NCI-H446 treated with DMSO at 0.1 percent for 48 hours (cell line): Measurements from ENCODE around the gene SYNE1.

Source experiments
- DNase-seq: peaks from one replicate; lab custom pipeline; 2025; lab: John Stamatoyannopoulos, UW

The SYNE1 gene

DNA sequence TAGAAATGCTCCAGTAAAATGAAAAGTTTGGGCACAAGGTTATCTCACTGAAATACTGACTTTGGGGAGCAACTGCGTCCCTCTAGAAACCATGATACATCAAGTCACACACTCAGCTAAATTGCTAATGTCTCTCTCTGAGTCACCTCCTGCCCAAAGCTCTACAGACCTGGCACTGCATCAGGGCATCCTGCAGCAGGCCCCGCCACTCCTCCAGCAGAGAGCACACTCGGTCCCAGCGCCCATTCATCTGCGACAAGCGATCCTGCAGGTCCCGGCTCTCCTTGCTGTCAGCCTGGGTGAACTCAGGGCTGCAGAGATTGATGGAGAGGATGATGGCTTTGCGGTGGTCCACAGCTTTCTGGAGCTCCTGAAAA lies 500.7 kb downstream of the SYNE1 start:
- no peak for DNase-seq

DNA sequence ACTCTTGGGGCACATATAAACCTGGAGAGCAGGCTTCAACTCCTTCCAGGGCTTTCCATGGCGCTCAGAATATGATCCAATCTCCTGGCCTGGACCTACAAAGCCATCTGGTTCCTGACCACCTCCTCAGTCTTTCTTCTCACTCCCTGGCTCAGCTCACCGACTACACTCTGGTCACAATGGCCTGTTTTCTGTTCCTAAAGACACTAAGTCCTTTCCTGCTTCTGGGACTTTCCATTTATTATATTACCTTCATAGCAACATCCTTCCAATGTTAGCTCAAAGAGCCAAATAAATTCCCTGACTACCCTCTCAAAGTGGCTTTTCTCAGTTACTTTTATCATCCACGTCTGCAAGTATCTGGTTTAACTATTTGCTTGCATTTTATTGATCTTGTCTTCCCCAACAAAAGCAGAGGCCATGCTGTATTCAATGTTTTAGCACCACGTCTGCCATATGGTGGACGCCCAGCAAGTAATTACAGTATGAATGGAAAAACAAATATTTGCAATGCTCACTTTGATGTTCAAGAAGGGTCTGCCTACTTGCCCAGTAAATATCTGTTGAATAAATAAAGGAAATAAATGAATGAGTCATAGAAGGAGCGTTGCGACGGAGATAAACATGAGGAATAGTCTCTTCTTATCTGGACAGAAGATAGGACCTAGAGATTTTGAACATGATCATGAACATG lies 501.3 kb downstream of the SYNE1 start:
- no peak for DNase-seq

- DNase-seq: no peak
Measured at GRCh38 chr6:152130441-152130840, 506.7 kb downstream of the SYNE1 start.

GRCh38 chr6:152129691-152130151 lies 507.4 kb downstream of the SYNE1 start:
- no peak for DNase-seq

GRCh38 chr6:152127432-152128165 lies 509.6 kb downstream of the SYNE1 start:
- DNase-seq: no peak

GRCh38 chr6:152124429-152125074 lies 512.6 kb downstream of the SYNE1 start:
- peak; percentile 18 for DNase-seq

DNA sequence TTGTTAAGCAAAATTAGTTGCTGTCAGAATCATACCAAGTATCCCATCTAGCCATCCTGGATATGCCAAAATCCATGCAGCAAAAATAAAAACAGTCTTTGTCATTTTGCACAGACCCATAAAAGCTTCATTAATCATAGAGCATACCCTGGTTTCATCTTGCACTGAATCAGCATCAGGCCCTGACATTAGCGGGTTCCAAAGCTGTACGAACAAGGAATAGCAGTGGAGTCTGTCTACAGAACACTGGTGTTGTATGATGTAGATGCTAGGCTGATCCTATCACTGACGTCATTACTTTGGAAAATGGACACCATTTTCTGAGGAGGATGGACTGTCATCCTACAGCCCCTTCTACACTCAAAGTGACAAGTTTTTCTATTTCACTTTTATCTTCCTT lies 514.1 kb downstream of the SYNE1 start:
- DNase-seq: no peak

DNA sequence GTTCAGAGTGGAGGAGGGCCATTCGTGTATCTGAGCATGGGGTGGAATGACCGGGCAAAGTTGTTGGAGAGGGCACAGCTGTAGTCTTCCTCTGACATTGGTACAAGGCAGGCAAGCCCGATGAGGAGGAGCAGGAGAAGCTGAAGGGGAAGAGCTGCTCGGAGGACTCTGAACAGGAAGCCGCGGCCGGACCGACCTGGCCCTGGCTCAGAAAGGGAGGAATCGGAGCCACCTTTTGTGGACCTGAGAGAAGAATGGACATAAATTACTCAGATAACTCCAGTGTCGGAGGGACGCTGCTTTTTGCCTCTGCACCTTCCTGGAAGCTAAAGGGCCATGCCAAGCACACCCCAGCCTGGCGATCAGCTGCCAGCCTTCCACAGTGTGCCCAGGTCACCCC lies 514.7 kb downstream of the SYNE1 start:
- no peak for DNase-seq

DNA sequence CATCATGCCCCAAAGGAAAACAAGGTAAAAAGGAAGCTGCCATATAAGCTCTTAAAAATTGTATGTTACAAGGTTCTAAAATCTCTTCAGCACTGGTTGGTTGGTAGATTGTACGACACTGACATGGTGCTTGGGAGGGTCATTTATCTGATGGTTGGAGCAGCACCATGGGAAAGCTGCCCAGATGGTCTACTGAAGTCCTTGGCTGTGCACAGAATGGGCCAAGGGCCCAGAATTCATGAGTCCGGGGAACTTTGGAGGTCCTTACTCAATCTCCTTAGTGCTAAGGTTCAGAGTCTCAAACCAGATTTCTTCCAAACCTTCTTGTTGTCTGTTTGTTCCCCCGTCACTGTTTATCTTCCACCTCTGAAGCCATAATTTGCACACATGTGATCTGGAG lies 515.3 kb downstream of the SYNE1 start:
- no peak for DNase-seq

GRCh38 chr6:152119831-152120230 lies 517.3 kb downstream of the SYNE1 start:
- no peak for DNase-seq

DNA sequence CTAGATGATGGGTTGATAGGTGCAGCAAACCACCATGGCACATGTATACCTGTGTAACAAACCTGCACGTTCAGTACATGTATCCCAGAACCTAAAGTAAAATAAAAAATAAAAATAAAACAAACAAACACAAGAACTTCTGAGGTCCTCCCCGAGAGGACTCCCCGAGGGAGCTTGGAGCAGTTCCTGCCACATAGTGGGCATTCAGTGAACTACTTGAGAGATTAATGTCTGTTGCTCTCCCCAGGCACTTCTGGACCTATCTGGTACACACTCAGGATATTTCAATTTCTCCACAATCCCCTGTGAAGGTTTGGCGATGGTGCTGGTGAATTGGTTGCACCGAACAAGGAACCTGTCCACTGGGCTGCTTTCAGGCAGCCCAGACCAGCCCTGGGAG lies 518.5 kb downstream of the SYNE1 start:
- no peak for DNase-seq

DNA sequence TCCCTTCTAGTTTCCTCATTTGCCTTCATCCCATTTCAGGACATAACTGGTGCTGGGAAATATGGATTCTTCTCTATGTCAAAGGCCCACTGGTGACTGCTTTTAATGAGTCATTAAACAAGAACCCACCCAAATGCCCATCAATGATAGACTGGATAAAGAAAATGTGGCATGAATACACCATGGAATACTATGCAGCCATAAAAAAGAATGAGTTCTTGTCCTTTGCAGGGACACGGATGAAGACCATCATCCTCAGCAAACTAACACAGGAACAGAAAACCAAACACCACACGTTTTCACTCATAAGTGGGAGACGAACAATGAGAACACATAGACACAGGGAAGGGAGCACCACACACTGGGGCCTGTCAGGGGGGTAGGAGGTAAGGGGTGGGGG lies 518.9 kb downstream of the SYNE1 start:
- DNase-seq: no peak

- no peak for DNase-seq
Measured at GRCh38 chr6:152117156-152118133, 519.7 kb downstream of the SYNE1 start.

- DNase-seq: no peak
Measured at GRCh38 chr6:152112491-152113261, 524.5 kb downstream of the SYNE1 start.

GRCh38 chr6:152110886-152111820 lies 526.0 kb downstream of the SYNE1 start:
- DNase-seq: no peak

DNA sequence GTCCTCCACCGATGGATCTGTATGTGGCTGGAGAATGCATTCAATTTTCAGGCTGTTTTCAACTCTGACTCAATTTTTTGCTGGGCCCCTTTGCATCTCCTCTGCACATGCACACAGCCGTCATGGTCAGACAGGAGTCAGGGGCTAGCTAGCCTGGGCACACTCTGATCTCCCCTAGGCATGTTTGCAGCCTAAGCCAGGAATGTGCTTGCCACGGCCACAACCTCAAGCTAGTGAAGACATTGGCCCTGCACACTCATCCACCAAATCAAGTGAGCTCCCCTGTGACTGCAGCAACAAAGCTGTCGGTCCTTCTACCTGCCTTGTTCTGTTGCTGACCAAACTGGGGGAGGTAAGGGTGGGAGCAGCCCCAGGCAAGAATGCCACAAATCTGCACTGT lies 529.2 kb downstream of the SYNE1 start:
- no peak for DNase-seq

DNA sequence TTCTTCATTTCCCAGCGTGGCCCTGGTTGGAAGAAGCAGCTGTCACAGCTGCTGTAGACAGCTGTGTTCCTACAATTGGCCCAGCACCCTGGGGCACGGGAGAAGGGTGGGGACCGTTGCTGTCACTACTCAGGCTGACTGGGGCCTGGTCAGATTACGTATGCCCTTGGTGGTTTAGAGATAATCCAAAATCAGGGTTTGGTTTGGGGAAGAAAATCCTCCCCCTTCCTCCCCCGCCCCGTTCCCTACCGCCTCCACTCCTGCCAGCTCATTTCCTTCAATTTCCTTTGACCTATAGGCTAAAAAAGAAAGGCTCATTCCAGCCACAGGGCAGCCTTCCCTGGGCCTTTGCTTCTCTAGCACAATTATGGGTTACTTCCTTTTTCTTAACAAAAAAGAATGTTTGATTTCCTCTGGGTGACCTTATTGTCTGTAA lies 537.0 kb downstream of the SYNE1 start:
- DNase-seq: no peak

DNA sequence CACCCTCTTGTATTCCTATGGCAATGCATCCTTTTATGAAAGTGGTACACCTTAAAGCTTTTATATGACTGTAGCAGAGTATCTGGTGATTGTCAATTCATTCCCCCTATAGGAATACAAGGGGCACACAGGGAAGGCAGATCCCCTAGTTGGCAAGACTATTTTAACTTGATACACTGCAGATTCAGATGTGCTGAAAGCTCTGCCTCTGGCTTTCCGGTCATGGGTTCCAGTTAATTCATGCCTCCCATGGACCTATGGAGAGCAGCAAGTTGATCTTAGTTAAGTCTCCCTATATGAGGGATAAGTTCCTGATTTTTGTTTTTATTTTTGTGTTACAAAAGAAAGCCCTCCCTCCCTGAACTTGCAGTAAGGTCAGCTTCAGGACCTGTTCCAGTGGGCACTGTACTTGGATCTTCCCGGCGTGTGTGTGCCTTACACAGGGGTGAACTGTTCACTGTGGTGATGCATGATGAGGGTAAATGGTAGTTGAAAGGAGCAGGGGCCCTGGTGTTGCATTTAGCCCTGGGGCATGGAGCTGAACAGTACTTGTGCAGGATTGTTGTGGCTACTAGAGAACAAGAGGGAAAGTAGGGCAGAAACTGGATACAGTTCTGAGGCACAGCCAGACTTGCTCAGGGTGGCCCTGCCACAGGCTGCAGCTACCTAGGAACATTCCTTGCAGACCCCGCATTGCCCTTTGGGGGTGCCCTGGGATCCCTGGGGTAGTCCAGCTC lies 537.5 kb downstream of the SYNE1 start:
- no peak for DNase-seq

GRCh38 chr6:152098683-152099082 lies 538.5 kb downstream of the SYNE1 start:
- no peak for DNase-seq
